AG09309 (cell line): Measurements from ENCODE around the gene S100A10.

Experiments
- DNase-seq: peaks from one replicate; pipeline ENCODE4 v3.0.0-alpha.2; 2010; ENCODE audit warnings: low read depth
- H3K4me3 ChIP-seq: 2 replicates; pipeline ENCODE4 v1.5.1; 2011; ENCODE audit warnings: mild to moderate bottlenecking, low read depth, low read length, moderate library complexity; ENCODE audit not compliant: control insufficient read depth
- TF ChIP-seq, protein P1 (sequence below): IDR thresholded peaks from 2 replicates; pipeline ENCODE4 v1.5.1; 2011; ENCODE audit warnings: mild to moderate bottlenecking, low read depth, low read length, inconsistent platforms; ENCODE audit not compliant: insufficient read depth, control insufficient read depth; ENCODE audit errors: missing control alignments

The S100A10 gene, protein sequence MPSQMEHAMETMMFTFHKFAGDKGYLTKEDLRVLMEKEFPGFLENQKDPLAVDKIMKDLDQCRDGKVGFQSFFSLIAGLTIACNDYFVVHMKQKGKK

DNA sequence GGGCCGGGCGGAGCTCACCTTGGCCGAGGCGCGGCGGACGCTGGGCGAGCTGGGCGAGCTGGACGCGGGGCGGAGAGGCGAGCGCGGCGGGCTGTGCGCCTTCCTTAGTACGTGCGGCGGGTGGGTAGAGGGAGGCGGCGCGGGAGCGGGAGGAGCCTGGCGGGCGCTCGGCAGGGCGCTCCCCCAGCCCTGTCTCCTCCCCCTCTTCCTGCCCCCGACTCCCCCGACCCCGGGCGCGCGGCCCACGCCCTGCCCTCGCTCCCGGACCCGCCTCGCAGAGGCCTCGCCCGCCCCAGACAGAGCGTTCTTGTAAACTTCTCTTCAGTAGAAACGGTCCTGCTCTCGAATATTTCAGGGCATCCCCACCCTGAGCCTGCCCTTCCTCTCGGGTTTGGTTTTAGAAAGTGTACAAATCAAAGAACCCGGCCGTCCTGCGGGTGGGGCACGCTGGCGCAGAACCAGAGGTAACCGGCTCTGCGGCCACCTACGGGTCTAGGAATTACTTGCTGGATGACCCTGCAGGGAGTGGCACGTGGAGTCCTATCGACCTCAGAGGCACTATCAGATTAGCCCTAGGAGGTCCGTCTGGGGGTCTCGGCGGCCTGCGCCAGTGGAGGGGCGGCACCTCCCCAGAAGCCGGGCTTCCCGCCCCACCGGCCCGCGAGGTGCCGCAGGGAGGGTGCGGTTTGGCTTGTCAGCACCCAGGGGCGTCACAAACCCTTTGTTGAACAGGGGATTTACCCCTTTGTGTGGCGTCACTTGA is at the start of gene S100A10:
Gene S100A10, minus strand, starts transcription at position 126 of the 763 bp plus-strand sequence. CDS start 7,629 bp downstream, outside the sequence.
- no peak for DNase-seq

DNA sequence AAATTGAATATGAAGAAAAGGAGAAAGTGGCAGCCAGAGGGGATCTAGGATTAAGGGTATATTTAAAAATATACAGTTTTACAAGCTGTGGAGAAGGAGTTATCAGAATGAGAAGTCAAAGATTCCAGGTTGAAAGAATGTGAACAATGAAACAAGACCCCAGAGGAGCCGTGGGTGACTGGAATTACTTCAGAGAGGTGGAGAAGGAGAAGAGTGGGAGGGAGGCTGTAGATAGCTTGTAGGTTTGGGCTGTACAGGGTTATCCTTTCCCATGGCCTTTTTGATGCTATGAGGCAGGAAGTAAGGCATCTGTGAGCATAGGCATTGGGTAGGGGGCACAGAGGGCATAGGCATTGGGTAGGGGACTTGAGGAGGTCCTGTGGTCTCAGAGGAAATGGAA is 48.4 kb upstream of the S100A10 start:
- TF ChIP-seq, protein P1, sequence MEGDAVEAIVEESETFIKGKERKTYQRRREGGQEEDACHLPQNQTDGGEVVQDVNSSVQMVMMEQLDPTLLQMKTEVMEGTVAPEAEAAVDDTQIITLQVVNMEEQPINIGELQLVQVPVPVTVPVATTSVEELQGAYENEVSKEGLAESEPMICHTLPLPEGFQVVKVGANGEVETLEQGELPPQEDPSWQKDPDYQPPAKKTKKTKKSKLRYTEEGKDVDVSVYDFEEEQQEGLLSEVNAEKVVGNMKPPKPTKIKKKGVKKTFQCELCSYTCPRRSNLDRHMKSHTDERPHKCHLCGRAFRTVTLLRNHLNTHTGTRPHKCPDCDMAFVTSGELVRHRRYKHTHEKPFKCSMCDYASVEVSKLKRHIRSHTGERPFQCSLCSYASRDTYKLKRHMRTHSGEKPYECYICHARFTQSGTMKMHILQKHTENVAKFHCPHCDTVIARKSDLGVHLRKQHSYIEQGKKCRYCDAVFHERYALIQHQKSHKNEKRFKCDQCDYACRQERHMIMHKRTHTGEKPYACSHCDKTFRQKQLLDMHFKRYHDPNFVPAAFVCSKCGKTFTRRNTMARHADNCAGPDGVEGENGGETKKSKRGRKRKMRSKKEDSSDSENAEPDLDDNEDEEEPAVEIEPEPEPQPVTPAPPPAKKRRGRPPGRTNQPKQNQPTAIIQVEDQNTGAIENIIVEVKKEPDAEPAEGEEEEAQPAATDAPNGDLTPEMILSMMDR: no peak
- H3K4me3 ChIP-seq: no peak overlapping the region
- DNase-seq: no peak

More for the DNA sequence above, at the start of gene S100A10:
- peak within 1 kb of the TSS; percentile 94 for H3K4me3 ChIP-seq
- TF ChIP-seq, protein P1: no peak

DNA sequence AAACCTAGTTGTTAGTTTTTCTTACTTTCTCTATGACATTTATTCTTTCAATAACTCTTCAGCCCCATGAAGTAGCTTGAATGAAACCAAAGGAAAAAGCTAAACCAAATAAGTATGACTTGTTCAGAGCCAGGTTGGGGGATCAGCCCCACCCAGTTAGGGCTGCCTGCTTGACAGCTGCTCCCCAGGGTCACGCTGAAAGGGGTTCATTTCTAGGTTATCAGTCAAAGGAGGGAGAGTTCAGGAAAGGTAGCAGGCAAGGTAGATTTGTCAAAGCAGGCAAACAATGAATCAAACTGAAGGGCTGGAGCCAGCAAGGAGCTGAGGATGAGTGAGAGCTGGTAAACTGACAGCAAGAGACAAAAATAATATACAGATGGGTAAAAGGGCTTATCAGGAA is 46.2 kb upstream of the S100A10 start:
- TF ChIP-seq, protein P1: no peak
- no peak for DNase-seq
- H3K4me3 ChIP-seq: no peak overlapping the region

DNA sequence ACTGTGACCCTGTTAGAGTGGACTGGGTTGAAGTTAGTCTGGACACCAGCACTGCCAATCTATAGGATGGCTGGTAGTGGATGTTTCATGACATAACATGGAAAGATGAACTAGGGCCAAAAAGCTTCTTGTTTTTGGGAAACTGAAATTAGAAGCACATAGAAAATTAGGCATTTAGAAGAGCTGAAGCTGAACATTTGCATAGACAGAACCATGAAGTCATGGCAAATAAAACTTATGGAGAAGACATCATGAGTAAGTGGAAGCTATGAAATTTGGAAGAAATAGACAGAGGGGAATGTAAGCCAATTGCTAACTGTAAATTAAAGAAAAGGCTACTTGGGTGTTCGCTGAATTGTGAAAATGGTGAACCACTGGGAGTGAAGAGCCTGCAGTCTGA is 45.8 kb upstream of the S100A10 start:
- TF ChIP-seq, protein P1: no peak
- H3K4me3 ChIP-seq: no peak overlapping the region
- no peak for DNase-seq

DNA sequence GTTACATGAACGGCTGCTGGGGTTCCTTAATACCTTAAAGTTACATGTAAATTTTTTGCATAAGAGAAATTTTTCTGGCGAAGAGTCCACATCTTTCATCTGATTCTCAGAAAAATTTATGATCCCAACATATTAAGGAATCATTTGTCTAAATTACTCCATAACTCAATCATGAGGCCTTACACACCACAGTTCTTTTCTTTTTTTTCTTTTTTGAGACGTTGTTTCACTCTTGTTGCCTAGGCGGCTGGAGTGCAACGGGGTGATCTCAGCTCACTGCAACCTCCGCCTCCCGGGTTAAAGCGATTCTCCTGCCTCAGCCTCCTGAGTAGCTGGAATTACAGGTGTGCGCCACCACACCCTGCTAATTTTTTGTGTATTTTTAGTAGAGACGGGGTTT is 45.2 kb upstream of the S100A10 start:
- no peak overlapping the region for H3K4me3 ChIP-seq
- TF ChIP-seq, protein P1: no peak
- no peak for DNase-seq

DNA sequence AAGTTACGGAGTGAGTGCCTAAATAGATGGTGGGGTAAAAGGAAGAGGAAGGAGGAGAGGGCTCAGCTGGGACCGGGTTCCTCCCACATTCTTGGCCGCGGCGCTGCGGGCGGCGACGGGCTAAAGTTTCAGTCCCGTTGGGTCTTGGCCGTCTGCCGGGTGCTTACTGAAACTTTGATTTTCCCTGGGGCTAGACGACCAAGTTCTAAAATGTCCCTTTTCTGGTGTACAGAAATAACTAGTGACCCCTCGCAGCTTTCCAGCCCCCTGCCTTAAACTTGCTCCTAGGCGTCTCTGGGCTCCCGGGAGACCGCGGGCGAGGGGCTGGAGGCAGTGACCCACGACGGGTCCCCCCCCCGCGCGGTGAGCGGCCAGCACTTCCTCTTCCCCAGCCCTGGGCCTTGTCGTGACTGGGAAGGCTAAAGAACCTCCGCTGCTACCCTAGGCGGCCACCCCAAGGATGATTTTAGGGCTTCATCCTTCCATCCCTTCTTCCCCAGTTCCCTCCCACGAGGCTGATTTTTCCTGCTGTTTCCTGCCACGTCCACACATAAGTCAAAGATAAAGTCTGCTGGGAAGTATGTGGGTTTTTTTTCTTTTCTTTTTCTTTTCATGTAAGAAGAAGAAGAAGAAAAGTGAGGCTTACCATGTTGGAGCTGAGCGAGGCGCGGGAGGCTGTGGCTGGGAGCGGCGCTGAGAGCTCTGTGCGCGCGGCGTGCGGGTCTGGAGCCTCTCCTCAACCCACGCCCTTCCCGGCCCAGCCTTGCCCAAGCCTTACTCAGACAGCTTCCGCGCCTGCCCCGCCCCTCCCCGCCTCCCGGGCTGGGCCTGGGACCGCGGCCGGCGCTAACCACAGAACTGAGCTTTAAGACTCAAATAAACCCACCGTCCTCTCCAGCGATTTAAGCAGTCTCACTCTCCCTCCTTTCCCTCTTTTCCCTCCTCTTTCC is 42.9 kb upstream of the S100A10 start, which contains the start of gene S100A11:
Gene S100A11, minus strand, starts transcription at position 738 of the 950 bp plus-strand sequence. Its CDS starts 89 bp downstream, at position 649.
- TF ChIP-seq, protein P1: peak; percentile 3
- peak within 1 kb of the TSS; percentile 87 for H3K4me3 ChIP-seq
- no peak for DNase-seq
